ENCODE results near the gene NCOA4.
"Not testable (repeated sequence)": the region's sequence is repeated elsewhere in the genome, so short reads cannot be mapped to it uniquely, and the experiment has no call there.

Gene NCOA4

DNA sequence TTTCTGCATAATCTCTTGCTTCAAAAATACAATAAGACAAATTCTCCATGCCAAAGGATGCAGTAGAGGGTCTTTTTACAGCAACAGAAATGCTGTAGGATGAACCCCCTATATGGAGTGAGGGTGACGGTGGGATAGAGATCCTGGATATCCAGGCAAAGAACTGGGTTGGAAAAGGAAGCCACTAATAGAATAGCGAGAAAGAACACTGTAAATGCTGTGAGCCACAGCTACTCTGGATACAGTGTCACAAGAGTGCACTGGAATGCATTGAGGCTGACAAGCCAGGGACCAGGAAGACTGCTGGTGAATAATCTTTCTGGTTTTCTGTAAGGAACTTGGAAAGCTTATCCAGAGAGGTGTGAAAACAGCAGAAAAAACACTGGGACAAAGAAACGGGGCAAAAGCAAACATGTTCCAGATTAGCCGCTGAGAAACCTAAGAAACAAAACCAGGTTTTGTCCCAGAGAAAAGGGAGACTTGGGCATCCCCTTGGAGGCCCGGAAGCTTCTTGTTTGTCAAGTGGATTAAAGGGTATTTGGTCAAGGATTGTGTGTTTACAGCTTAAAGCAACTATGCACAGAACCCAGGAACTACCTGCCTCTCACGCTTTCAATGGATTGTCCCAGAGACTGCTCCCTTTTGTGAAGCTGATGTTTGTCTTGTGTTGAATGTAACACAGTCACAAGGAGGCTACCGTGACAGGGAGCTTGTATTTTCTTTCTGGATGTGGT, 21.8 kb upstream of the NCOA4 start:
- no peak for DNase-seq

- no peak for DNase-seq
Measured at GRCh38 chr10:46050941-46051623, 20.7 kb upstream of the NCOA4 start.

GRCh38 chr10:46049497-46049831, 19.0 kb upstream of the NCOA4 start:
- not testable (repeated sequence) for DNase-seq

- DNase-seq: no peak
Measured at GRCh38 chr10:46048152-46048551, 17.7 kb upstream of the NCOA4 start.

GRCh38 chr10:46046261-46046660, 15.8 kb upstream of the NCOA4 start, which contains the start of gene MSMB:
MSMB (minus strand) TSS chr10:46046269; CDS start chr10:46046237, 32 bp downstream.
- DNase-seq: no peak

DNA sequence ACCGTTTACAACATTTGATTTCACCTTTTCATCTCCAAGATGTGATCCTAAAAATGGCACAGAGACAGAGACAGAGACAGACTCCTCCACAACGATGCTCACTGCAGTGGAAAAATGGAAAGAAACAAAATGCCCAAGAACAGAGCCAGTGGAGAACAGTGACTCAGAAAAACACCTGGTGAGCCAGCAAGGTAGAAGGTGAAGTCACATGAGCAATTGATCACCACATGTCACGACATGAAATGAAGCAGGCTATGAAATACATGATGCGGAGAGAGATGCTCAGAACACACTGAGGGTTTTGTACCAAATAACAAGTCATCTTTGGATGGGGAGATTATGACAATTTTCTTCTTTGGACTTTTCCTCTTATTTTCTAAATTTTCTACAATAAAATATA, 12.1 kb upstream of the NCOA4 start:
- no peak for DNase-seq

- DNase-seq: no peak
Measured at GRCh38 chr10:46040004-46040403, 9.6 kb upstream of the NCOA4 start.

- DNase-seq: no peak
Measured at GRCh38 chr10:46037107-46037825, 6.8 kb upstream of the NCOA4 start.

- no peak for DNase-seq
Measured at GRCh38 chr10:46035923-46036849, 5.8 kb upstream of the NCOA4 start.

DNA sequence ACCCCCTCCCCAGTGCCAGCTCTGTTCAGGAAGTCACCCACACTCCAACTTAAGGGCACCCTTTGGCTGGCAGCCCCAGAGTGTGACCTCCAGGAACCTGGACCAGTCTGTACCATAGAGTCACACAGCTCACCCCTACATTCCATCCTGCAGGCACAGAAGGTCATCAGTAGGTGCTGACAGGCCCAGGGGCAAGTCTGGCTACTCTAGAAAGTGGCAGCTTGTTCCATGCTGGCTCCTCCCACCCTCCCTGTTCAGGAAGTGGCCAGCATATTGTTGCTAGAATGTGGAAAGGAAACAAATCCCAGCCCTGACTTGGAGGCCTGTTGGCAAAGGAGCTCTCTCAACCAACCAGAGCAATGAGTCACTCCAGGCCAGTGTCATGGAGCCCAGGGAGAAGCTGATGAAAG, 3.2 kb upstream of the NCOA4 start:
- DNase-seq: no peak

- DNase-seq: no peak
Measured at GRCh38 chr10:46031648-46032532, 1.5 kb upstream of the NCOA4 start.

- no peak for DNase-seq
Measured at GRCh38 chr10:46029461-46030030, 877 bp downstream of the NCOA4 start.

- DNase-seq: no peak
Measured at GRCh38 chr10:46028584-46029460, 1.6 kb downstream of the NCOA4 start.

GRCh38 chr10:46026106-46026505, 4.3 kb downstream of the NCOA4 start:
- no peak for DNase-seq

GRCh38 chr10:46025406-46025805, 5.0 kb downstream of the NCOA4 start:
- DNase-seq: no peak

DNA sequence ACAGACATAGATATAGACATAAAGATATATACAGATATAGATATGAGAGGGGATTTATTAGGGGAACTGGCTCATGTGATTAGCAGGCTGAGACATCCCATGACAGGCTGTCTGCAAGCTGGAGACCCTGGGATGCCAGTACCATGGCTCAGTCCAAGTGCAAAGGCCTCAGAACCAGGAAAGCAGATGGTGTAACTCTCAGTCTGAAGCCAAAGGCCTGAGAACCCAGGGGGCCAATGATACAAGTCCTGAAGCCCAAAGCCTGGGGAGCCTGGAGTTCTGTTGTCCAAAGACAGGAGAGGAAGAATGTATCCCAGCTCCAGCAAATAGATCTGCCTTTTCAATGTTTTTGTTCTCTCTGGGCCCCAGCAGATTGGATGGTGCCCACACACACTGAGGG, 5.5 kb downstream of the NCOA4 start:
- DNase-seq: no peak

DNA sequence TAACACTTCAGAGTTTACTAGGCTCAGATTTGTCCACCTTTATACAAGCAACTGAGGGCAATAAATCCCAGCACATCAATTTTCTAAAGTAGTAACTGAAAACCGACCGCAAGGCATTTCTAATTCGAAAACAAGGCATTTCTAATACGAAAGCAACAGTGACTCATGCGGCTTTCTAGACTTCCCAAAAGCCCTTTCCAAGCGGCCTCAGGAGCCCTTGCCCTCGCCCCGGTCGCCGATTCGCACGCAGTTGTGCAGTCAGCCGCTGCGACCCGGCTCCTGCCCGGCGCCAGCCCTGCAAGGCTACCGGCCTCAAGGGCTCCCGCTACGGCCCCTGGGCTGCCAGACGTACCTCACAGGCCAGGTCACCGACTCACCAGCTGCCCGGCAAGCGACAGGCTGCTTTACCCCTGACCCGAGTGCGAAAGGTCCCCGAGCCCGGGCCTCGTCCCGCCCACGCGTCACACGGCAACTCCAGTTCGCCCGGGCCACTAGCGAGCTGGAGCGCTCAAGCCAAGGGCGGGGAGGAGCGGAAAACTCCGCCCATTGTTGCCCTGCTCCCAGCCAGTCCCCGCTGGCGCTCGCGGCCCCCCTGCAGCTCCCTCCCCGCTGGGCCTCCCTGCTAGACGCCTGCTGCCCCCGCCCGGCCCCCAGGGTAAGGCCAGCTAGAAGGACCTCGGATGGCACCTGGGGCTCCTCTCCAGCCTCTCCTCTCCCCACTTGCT, 7.3 kb downstream of the NCOA4 start:
- peak; percentile 21 for DNase-seq

DNA sequence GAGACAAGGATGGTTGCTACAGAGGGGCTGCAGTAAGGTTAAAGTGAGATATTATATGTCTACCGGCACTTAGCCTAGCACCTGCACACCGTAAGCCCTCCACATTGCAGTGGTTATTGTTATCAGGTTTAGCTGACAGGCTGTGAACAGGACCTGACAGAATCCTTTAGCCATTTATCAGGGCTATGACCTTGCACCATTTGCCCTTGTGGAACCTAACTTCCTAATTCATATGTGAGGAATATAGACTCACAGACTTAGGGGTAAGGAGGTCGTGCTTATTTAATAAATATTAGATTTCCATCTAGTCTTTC, 10.1 kb downstream of the NCOA4 start:
- no peak for DNase-seq

GRCh38 chr10:46019569-46020343, 10.7 kb downstream of the NCOA4 start:
- DNase-seq: no peak
